KMS-11 (cell line): ENCODE measurements around the gene CTCFL.

Experiments
- H2AFZ ChIP-seq: fragments of 200-600 bp; sonication (generic); 2 replicates; pipeline ENCODE4 v1.6.1; 2016; ENCODE audit warnings: antibody characterized with exemption, mixed run types, low read depth
- H3K27ac ChIP-seq: fragments of 200-600 bp; sonication (generic); 2 replicates; pipeline ENCODE4 v1.6.1; 2016; ENCODE audit warnings: mild to moderate bottlenecking, mixed run types
- H3K27me3 ChIP-seq: fragments of 200-600 bp; sonication (generic); 2 replicates; pipeline ENCODE4 v1.6.1; 2017; ENCODE audit warnings: mild to moderate bottlenecking, low read depth, mixed run types, moderate library complexity; ENCODE audit not compliant: insufficient read depth
- H3K36me3 ChIP-seq: fragments of 200-600 bp; sonication (generic); 2 replicates; pipeline ENCODE4 v1.6.1; 2017; ENCODE audit warnings: mild to moderate bottlenecking, mixed run types; ENCODE audit not compliant: insufficient read depth
- H3K4me1 ChIP-seq: fragments of 200-600 bp; sonication (generic); 2 replicates; pipeline ENCODE4 v1.6.1; 2016; ENCODE audit warnings: mild to moderate bottlenecking, low read depth, mixed run types; ENCODE audit not compliant: poor library complexity, severe bottlenecking
- H3K4me2 ChIP-seq: fragments of 200-600 bp; sonication (generic); 2 replicates; pipeline ENCODE4 v1.7.0; 2016; ENCODE audit warnings: mild to moderate bottlenecking, mixed run types
- H3K4me3 ChIP-seq: fragments of 200-600 bp; sonication (generic); IDR thresholded peaks from 2 replicates; pipeline ENCODE4 v1.6.1; 2017; ENCODE audit warnings: low read depth, low read length, mixed read lengths; ENCODE audit not compliant: insufficient read depth
- H3K79me2 ChIP-seq: fragments of 200-600 bp; sonication (generic); 2 replicates; pipeline ENCODE4 v1.6.1; 2016; ENCODE audit warnings: low read depth, mixed run types; ENCODE audit not compliant: insufficient read depth
- H3K9ac ChIP-seq: fragments of 200-600 bp; sonication (generic); 2 replicates; pipeline ENCODE4 v1.6.1; 2016; ENCODE audit warnings: mild to moderate bottlenecking, mixed run types
- H4K20me1 ChIP-seq: fragments of 200-600 bp; sonication (generic); 2 replicates; pipeline ENCODE4 v1.6.1; 2016; ENCODE audit warnings: mild to moderate bottlenecking, mixed run types; ENCODE audit not compliant: insufficient read depth
- TF ChIP-seq, protein P1 (sequence below): fragments of 200-600 bp; sonication (generic); conservative IDR thresholded peaks from 2 replicates; pipeline ENCODE4 v1.6.1; 2017; ENCODE audit warnings: low read depth, mild to moderate bottlenecking, antibody characterized with exemption, low read length, moderate library complexity, mixed read lengths

The CTCFL gene

DNA sequence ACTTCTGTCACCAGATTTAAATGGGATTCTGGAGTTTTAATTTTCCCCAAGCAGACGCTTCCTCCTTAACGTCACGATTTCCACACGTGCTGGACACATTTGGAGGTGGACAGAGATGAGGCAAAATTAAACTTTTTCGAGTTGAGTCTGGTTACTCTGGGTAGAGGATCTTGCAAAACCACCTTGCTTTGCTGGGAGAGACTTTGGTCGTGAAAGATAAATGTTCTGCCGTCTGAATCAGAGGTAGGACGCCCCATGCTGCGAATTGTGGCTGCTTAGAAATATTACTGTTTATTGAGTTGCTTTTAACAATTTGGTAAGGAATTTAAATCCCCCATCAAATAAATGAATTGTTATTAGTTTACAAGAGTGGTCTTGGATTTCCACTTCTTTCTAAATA, 46.8 kb downstream of the CTCFL start:
- H3K9ac ChIP-seq = no peak overlapping the region

GRCh38 chr20:57476641-57477461, 48.1 kb downstream of the CTCFL start:
- TF ChIP-seq, protein P1, sequence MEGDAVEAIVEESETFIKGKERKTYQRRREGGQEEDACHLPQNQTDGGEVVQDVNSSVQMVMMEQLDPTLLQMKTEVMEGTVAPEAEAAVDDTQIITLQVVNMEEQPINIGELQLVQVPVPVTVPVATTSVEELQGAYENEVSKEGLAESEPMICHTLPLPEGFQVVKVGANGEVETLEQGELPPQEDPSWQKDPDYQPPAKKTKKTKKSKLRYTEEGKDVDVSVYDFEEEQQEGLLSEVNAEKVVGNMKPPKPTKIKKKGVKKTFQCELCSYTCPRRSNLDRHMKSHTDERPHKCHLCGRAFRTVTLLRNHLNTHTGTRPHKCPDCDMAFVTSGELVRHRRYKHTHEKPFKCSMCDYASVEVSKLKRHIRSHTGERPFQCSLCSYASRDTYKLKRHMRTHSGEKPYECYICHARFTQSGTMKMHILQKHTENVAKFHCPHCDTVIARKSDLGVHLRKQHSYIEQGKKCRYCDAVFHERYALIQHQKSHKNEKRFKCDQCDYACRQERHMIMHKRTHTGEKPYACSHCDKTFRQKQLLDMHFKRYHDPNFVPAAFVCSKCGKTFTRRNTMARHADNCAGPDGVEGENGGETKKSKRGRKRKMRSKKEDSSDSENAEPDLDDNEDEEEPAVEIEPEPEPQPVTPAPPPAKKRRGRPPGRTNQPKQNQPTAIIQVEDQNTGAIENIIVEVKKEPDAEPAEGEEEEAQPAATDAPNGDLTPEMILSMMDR = no peak
- no peaks in the 10 kb centered on the region for H3K36me3 ChIP-seq
- no peak overlapping the region for H2AFZ ChIP-seq
- H4K20me1 ChIP-seq = no peaks in the 10 kb centered on the region
- peaks cover 37% of the 10 kb centered on the region for H3K4me1 ChIP-seq
- no peaks in the 10 kb centered on the region for H3K27me3 ChIP-seq
- peak overlapping the region; percentile 12; the same call in 1 of the 2 replicates for H3K4me2 ChIP-seq
- H3K9ac ChIP-seq = no peak overlapping the region
- no peak overlapping the region for H3K4me3 ChIP-seq
- H3K79me2 ChIP-seq = no peaks in the 10 kb centered on the region
- no peak overlapping the region; the same call in 1 of the 2 replicates for H3K27ac ChIP-seq

More for the DNA sequence above, 46.8 kb downstream of the CTCFL start:
- Histone ChIP-seq H3K4me2 (no peak overlapping the region), H2AFZ (no peak overlapping the region), H3K4me1 (peaks cover 31% of the 10 kb centered on the region), H3K36me3 (no peaks in the 10 kb centered on the region), H3K4me3 (no peak overlapping the region), H4K20me1 (no peaks in the 10 kb centered on the region), H3K27me3 (no peaks in the 10 kb centered on the region), H3K27ac (no peak overlapping the region), H3K79me2 (no peaks in the 10 kb centered on the region)
- TF ChIP-seq, protein P1 = no peak

GRCh38 chr20:57476084-57476526, 48.8 kb downstream of the CTCFL start:
- H2AFZ ChIP-seq = peak overlapping the region; percentile 19; the same call in 1 of the 2 replicates
- no peak overlapping the region for H3K4me3 ChIP-seq
- TF ChIP-seq, protein P1 = no peak
- H3K9ac ChIP-seq = no peak overlapping the region
- H3K79me2 ChIP-seq = no peaks in the 10 kb centered on the region
- H3K4me1 ChIP-seq = peaks cover 37% of the 10 kb centered on the region
- no peaks in the 10 kb centered on the region for H4K20me1 ChIP-seq
- no peaks in the 10 kb centered on the region for H3K27me3 ChIP-seq
- H3K36me3 ChIP-seq = no peaks in the 10 kb centered on the region
- peak overlapping the region; percentile 12; the same call in 1 of the 2 replicates for H3K4me2 ChIP-seq
- peak overlapping the region; percentile 29 for H3K27ac ChIP-seq

- Histone ChIP-seq H3K27me3 (no peaks in the 10 kb centered on the region; the same call in 1 of the 2 replicates), H3K9ac (no peak overlapping the region), H3K27ac (0 out of 2 replicates have a peak overlapping the region, but pooled peaks have one; percentile 29), H3K4me1 (peaks cover 37% of the 10 kb centered on the region), H4K20me1 (no peaks in the 10 kb centered on the region), H3K36me3 (no peaks in the 10 kb centered on the region), H2AFZ (peak overlapping the region; percentile 19; the same call in 1 of the 2 replicates), H3K4me2 (peak overlapping the region; percentile 12; the same call in 1 of the 2 replicates), H3K4me3 (no peak overlapping the region), H3K79me2 (no peaks in the 10 kb centered on the region)
- TF ChIP-seq, protein P1 = no peak
Measured at GRCh38 chr20:57475388-57476083, 49.4 kb downstream of the CTCFL start.
